WTC11 (cell line): ENCODE data around the gene RPS6KA2. TPM values are rescaled to one million over a fixed set of nuclear protein-coding genes. Genes with fewer than 3 reads are reported as not detected.

Experiments used
- FOXK1 ChIP-seq: sonication (generic); formaldehyde crosslinking; IDR thresholded peaks from 2 replicates; pipeline ENCODE4 v1.8.0; 2022; ENCODE audit warnings: mild to moderate bottlenecking, moderate library complexity, missing genetic modification reagents
- MLX ChIP-seq: sonication (generic); formaldehyde crosslinking; IDR thresholded peaks from 2 replicates; pipeline ENCODE4 v1.8.1; 2023; ENCODE audit warnings: mild to moderate bottlenecking, missing genetic modification reagents, moderate library complexity
- PRRX2 ChIP-seq: fragments of 250-450 bp; sonication (Bioruptor Pico); IDR thresholded peaks from 2 replicates; pipeline ENCODE4 v1.8.0; 2021; ENCODE audit warnings: mild to moderate bottlenecking
- RELA ChIP-seq: sonication (generic); formaldehyde crosslinking; IDR thresholded peaks from 2 replicates; pipeline ENCODE4 v1.8.1; 2022; ENCODE audit warnings: missing genetic modification reagents, mild to moderate bottlenecking, borderline replicate concordance
- TCF7 ChIP-seq: sonication (generic); formaldehyde crosslinking; IDR thresholded peaks from 2 replicates; pipeline ENCODE4 v1.8.0; 2022; ENCODE audit warnings: mild to moderate bottlenecking, low read depth, missing genetic modification reagents, moderate library complexity
- ZNF138 ChIP-seq: sonication (generic); formaldehyde crosslinking; conservative IDR thresholded peaks from 2 replicates; pipeline ENCODE4 v1.8.1; 2022; ENCODE audit warnings: mild to moderate bottlenecking, moderate library complexity, missing genetic modification reagents
- ZNF232 ChIP-seq: sonication (generic); formaldehyde crosslinking; IDR thresholded peaks from 2 replicates; pipeline ENCODE4 v1.8.0; 2022; ENCODE audit warnings: mild to moderate bottlenecking, missing genetic modification reagents
- ZNF532 ChIP-seq: fragments of 250-450 bp; sonication (Bioruptor Pico); IDR thresholded peaks from 2 replicates; pipeline ENCODE4 v1.9.0; 2021; ENCODE audit warnings: mild to moderate bottlenecking, borderline replicate concordance
- ZNF671 ChIP-seq: fragments of 250-450 bp; sonication (Bioruptor Pico); IDR thresholded peaks from 2 replicates; pipeline ENCODE4 v1.8.0; 2021; ENCODE audit warnings: mild to moderate bottlenecking
- total RNA-seq: library from RNA; stranded (reverse); gene quantifications from 3 replicates; pipeline ENCODE4 v1.2.3, GENCODE V29; 2021
- TF ChIP-seq, protein P1 (sequence below): sonication (generic); formaldehyde crosslinking; conservative IDR thresholded peaks from 2 replicates; pipeline ENCODE4 v1.8.1; 2023; ENCODE audit warnings: mild to moderate bottlenecking, low read depth, missing genetic modification reagents, moderate library complexity
- TF ChIP-seq, protein P2 (sequence below): sonication (generic); formaldehyde crosslinking; IDR thresholded peaks from 2 replicates; pipeline ENCODE4 v1.8.1; 2022; ENCODE audit warnings: low read depth, mild to moderate bottlenecking, moderate library complexity, missing genetic modification reagents, borderline replicate concordance
- TF ChIP-seq, protein P3 (sequence below): sonication (generic); formaldehyde crosslinking; IDR thresholded peaks from 2 replicates; pipeline ENCODE4 v1.8.0; 2022; ENCODE audit warnings: missing genetic modification reagents
- TF ChIP-seq, protein P4 (sequence below): sonication (generic); formaldehyde crosslinking; IDR thresholded peaks from 2 replicates; pipeline ENCODE4 v1.8.0; 2023; ENCODE audit warnings: missing genetic modification reagents, mild to moderate bottlenecking, borderline replicate concordance

The RPS6KA2 gene
- total RNA-seq, 1 experiment from 2014 or later, result 24.2 TPM

- TF ChIP-seq, protein P1, sequence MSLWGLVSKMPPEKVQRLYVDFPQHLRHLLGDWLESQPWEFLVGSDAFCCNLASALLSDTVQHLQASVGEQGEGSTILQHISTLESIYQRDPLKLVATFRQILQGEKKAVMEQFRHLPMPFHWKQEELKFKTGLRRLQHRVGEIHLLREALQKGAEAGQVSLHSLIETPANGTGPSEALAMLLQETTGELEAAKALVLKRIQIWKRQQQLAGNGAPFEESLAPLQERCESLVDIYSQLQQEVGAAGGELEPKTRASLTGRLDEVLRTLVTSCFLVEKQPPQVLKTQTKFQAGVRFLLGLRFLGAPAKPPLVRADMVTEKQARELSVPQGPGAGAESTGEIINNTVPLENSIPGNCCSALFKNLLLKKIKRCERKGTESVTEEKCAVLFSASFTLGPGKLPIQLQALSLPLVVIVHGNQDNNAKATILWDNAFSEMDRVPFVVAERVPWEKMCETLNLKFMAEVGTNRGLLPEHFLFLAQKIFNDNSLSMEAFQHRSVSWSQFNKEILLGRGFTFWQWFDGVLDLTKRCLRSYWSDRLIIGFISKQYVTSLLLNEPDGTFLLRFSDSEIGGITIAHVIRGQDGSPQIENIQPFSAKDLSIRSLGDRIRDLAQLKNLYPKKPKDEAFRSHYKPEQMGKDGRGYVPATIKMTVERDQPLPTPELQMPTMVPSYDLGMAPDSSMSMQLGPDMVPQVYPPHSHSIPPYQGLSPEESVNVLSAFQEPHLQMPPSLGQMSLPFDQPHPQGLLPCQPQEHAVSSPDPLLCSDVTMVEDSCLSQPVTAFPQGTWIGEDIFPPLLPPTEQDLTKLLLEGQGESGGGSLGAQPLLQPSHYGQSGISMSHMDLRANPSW (CRISPR knock-in tag), result no peak
- TF ChIP-seq, protein P2, sequence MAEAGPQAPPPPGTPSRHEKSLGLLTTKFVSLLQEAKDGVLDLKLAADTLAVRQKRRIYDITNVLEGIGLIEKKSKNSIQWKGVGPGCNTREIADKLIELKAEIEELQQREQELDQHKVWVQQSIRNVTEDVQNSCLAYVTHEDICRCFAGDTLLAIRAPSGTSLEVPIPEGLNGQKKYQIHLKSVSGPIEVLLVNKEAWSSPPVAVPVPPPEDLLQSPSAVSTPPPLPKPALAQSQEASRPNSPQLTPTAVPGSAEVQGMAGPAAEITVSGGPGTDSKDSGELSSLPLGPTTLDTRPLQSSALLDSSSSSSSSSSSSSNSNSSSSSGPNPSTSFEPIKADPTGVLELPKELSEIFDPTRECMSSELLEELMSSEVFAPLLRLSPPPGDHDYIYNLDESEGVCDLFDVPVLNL (CRISPR knock-in tag), result no peak
- TF ChIP-seq ZNF232 (no peak), TCF7 (CRISPR knock-in tag) (no peak), MLX (no peak), ZNF532 (no peak), ZNF138 (CRISPR knock-in tag) (no peak), PRRX2 (CRISPR knock-in tag) (no peak), RELA (CRISPR knock-in tag) (no peak), FOXK1 (no peak), ZNF671 (no peak)
- TF ChIP-seq, protein P3, sequence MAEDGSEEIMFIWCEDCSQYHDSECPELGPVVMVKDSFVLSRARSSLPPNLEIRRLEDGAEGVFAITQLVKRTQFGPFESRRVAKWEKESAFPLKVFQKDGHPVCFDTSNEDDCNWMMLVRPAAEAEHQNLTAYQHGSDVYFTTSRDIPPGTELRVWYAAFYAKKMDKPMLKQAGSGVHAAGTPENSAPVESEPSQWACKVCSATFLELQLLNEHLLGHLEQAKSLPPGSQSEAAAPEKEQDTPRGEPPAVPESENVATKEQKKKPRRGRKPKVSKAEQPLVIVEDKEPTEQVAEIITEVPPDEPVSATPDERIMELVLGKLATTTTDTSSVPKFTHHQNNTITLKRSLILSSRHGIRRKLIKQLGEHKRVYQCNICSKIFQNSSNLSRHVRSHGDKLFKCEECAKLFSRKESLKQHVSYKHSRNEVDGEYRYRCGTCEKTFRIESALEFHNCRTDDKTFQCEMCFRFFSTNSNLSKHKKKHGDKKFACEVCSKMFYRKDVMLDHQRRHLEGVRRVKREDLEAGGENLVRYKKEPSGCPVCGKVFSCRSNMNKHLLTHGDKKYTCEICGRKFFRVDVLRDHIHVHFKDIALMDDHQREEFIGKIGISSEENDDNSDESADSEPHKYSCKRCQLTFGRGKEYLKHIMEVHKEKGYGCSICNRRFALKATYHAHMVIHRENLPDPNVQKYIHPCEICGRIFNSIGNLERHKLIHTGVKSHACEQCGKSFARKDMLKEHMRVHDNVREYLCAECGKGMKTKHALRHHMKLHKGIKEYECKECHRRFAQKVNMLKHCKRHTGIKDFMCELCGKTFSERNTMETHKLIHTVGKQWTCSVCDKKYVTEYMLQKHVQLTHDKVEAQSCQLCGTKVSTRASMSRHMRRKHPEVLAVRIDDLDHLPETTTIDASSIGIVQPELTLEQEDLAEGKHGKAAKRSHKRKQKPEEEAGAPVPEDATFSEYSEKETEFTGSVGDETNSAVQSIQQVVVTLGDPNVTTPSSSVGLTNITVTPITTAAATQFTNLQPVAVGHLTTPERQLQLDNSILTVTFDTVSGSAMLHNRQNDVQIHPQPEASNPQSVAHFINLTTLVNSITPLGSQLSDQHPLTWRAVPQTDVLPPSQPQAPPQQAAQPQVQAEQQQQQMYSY (CRISPR knock-in tag), result no peak
- TF ChIP-seq, protein P4, sequence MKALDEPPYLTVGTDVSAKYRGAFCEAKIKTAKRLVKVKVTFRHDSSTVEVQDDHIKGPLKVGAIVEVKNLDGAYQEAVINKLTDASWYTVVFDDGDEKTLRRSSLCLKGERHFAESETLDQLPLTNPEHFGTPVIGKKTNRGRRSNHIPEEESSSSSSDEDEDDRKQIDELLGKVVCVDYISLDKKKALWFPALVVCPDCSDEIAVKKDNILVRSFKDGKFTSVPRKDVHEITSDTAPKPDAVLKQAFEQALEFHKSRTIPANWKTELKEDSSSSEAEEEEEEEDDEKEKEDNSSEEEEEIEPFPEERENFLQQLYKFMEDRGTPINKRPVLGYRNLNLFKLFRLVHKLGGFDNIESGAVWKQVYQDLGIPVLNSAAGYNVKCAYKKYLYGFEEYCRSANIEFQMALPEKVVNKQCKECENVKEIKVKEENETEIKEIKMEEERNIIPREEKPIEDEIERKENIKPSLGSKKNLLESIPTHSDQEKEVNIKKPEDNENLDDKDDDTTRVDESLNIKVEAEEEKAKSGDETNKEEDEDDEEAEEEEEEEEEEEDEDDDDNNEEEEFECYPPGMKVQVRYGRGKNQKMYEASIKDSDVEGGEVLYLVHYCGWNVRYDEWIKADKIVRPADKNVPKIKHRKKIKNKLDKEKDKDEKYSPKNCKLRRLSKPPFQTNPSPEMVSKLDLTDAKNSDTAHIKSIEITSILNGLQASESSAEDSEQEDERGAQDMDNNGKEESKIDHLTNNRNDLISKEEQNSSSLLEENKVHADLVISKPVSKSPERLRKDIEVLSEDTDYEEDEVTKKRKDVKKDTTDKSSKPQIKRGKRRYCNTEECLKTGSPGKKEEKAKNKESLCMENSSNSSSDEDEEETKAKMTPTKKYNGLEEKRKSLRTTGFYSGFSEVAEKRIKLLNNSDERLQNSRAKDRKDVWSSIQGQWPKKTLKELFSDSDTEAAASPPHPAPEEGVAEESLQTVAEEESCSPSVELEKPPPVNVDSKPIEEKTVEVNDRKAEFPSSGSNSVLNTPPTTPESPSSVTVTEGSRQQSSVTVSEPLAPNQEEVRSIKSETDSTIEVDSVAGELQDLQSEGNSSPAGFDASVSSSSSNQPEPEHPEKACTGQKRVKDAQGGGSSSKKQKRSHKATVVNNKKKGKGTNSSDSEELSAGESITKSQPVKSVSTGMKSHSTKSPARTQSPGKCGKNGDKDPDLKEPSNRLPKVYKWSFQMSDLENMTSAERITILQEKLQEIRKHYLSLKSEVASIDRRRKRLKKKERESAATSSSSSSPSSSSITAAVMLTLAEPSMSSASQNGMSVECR (CRISPR knock-in tag), result no peak
Measured at GRCh38 chr6:166525567-166525966, 101.5 kb downstream of the RPS6KA2 start (continued).
